Stimulated activated CD8-positive, alpha-beta memory T cell treated with anti-CD3 and anti-CD28 coated beads, Interleukin-4, amount 100 ng/mL, for 24 hours (primary cell): ENCODE results near the gene ELMO3.
A peak's percentile ranks its signal among the peaks of the same experiment; 100 is the strongest.

Source experiments
- DNase-seq: peaks from one replicate; pipeline ENCODE4 v3.0.0-alpha.2; 2020; ENCODE audit warnings: low read depth

Gene ELMO3

GRCh38 chr16:67223992-67224391 is 25.1 kb downstream of the ELMO3 start:
- no peak for DNase-seq

- no peak for DNase-seq
Observed at GRCh38 chr16:67226295-67226803, 27.4 kb downstream of the ELMO3 start.

- DNase-seq, result peak; percentile 96
Observed at GRCh38 chr16:67226804-67227566, 28.1 kb downstream of the ELMO3 start, which contains the start of gene TMEM208. Gene TMEM208 (plus strand): TSS chr16:67227130. CDS start chr16:67227219, 89 bp downstream.

DNA sequence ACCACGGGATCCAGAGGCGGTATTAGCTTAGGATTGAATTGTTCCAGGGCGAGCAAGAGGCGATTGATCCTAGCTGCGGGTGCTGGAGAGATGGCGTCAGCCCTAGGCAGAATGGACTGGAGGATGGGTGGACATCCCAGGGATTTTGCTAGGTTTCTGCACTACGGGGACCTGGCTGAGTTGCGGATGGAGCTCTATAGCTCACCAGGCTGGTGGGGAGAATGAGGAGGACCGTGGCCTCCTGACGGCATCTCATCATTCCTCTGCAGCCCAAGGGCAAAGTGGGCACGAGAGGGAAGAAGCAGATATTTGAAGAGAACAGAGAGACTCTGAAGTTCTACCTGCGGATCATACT is 28.6 kb downstream of the ELMO3 start:
- no peak for DNase-seq

- DNase-seq, result no peak
Observed at GRCh38 chr16:67228034-67228785, 29.3 kb downstream of the ELMO3 start.

- no peak for DNase-seq
Observed at GRCh38 chr16:67228905-67229304, 30.0 kb downstream of the ELMO3 start.

GRCh38 chr16:67229906-67230808 is 31.2 kb downstream of the ELMO3 start:
- DNase-seq, result no peak

GRCh38 chr16:67230809-67231660 is 32.1 kb downstream of the ELMO3 start:
- DNase-seq, result no peak

GRCh38 chr16:67233596-67233995 is 34.7 kb downstream of the ELMO3 start:
- DNase-seq, result no peak

DNA sequence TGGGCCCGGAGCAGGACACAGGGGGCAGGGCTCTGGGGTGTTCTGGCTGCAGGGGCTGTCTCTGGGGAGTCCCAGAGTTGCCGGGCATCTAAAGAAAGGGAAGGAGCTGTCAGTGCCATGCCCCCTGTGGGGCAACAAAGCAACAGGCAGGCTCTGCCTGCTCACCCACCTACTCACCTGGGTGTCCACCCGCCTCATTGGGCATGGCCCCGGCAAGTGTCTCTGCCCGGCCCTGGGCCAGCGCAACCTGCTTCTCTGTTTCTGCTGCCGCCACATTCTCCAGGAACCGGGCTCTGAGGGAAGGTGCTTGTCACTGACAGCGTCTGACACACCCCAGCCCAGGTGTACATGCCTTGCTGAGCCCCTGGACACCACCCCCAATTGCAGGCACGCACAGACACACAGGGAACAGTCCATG is 35.3 kb downstream of the ELMO3 start:
- DNase-seq, result no peak

DNA sequence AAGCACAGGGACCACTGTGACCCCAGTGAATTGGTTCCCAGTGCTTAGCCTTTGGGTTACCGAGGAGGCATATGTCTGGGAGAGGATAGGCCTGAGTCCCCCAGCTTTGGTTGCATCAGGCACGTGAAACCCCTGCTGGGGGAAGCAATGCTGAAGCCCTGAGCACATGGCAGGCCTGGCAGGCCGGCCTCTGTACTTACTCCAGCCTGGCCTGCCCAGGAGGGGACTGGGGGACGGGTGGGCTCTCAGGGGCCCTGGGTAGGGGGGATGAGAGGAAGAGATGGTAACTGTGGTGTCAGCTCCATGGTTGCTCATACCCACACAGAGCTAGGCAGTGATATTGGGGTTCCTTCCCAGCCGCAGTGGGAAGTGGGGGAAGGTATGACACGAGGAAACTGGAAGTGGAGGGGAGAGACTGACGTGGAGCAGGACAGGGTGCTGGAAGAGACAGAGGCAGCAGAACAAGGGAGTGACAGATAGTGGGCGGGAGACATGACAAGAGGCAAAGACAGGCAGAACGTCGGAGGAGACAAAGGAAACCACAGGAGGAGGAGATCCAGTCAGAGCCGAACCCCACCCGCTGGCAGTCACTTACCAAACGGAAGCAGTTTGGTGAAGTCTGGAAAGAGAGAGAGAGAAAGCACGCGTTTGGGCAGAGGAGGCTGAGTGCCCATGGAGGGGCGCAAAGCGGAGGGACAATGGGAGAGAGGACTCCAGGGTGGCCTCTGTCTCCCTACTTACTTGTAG is 37.1 kb downstream of the ELMO3 start:
- no peak for DNase-seq

DNA sequence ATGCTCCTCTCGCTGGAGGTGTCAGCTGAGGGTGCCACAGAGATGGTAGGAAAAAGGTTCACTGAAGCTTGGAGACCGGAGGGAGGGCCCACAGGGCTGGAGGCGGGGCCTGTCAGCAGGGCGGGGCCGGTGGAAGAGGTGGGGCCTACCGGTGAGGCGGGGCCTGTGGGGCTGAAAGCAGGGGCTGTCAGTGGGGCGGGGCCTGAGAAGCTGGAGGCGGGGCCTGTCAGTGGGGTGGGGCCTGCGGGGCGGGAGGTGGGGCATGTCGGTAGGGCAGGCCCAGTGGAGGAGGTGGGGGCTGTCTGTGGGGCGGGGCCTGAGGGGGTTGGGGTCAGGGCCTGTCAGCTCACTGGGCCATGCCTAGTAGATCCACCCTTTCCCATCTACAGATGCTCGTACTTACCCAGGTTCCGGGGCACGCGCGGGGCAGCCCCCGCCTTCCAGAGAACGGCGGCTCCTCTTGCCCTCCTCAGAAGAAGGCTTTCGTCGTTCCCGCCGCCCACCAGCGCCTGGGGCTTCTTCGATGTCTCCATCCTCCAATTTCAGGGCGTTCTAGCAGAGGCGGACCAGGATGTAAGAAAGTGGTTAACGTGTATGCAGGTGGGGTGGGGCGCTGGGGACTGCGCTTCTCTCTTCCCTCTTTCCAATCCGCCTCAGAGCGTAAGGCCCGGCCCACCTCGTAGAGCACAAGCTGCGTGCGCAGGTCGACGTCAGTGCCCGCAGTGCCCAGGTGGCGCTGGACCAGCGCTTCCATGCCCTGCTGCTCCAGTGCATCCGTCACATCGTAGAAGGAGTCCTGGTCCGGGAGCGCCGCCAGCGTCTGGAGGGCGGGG is 37.8 kb downstream of the ELMO3 start:
- peak; percentile 64 for DNase-seq

GRCh38 chr16:67237396-67238277 is 38.7 kb downstream of the ELMO3 start:
- no peak for DNase-seq

DNA sequence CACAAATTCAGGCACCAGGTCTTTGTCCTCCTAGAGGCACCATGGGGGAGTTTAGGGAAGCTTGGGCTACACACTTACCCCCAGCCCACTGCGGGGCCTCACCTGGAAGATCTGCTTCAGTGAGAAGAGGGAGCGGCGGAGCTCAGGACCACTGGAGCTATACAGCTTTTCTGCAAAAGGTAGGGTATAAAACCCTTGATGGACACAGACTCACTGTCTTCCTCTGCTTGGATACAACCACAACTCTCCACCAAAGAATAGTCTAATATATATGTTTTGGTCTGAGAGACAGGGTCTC is 39.3 kb downstream of the ELMO3 start:
- no peak for DNase-seq

- DNase-seq, result no peak
Observed at GRCh38 chr16:67238806-67239470, 40.0 kb downstream of the ELMO3 start.

GRCh38 chr16:67240506-67240905 is 41.6 kb downstream of the ELMO3 start:
- no peak for DNase-seq

DNA sequence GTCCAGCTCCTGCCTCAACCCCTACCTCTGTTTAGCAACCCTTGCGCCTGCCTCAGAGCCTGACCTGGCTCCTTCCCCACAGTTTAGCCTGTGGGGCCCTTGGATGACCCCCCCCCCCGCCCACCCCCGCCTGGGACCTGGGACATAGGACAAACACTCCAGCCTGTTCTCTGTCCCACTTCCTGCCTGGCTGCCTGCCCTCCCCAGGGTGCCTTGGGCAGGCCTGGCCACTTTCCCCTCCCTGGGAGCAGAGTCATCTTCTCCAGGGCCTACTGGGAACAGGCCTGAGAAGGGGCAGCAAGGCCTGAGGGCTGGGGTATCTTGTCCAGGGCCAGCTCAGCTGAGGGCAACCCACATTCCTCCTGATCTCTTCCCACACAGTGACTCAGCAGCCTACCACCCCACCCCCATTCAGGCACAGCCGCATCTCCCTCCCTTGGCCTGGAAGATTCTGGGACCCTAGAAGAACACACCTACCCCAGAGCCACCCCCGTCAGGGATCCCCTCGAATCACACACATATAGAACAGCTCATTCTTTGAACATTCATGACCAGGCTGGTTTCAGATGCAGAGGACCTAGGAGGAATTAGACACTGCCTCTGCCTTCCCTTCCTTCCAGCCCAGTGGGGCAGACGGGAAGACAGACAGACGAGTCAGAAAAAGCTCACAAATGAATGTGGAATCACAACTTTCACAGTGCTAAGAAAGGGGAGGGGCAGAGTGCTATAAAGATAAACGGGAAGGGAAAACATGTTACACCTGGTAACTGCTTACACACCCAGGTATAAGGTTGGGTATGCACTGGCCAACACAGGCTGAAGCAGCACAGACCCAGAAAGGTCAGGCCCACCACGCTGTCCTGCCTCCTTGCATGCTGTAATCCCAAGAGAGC is 42.3 kb downstream of the ELMO3 start:
- no peak for DNase-seq
